Glutamatergic neuron (in vitro differentiated cells): ENCODE results near the gene WDR48. TPM values are rescaled to one million over a fixed set of nuclear protein-coding genes. Genes with fewer than 3 reads are reported as not detected.

Experiments
- DNase-seq: peaks from one replicate; pipeline ENCODE4 v3.0.0; 2022
- H3K27ac Mint-ChIP-seq: one replicate; pipeline ENCODE4 v1.8.0; 2020; ENCODE audit warnings: mild to moderate bottlenecking, mixed read lengths, inconsistent platforms; ENCODE audit not compliant: unreplicated experiment
- H3K27me3 Mint-ChIP-seq: one replicate; pipeline ENCODE4 v1.8.0; 2020; ENCODE audit warnings: mild to moderate bottlenecking, moderate library complexity, mixed read lengths, inconsistent platforms; ENCODE audit not compliant: unreplicated experiment
- H3K36me3 Mint-ChIP-seq: one replicate; pipeline ENCODE4 v1.8.0; 2020; ENCODE audit warnings: mild to moderate bottlenecking, mixed read lengths, inconsistent platforms; ENCODE audit not compliant: unreplicated experiment
- H3K4me1 Mint-ChIP-seq: one replicate; pipeline ENCODE4 v1.8.0; 2020; ENCODE audit warnings: mild to moderate bottlenecking, low read depth, mixed read lengths, inconsistent platforms; ENCODE audit not compliant: unreplicated experiment
- H3K4me3 Mint-ChIP-seq: one replicate; pipeline ENCODE4 v1.8.0; 2020; ENCODE audit warnings: mild to moderate bottlenecking, mixed read lengths, inconsistent platforms; ENCODE audit not compliant: unreplicated experiment
- H3K9me3 Mint-ChIP-seq: one replicate; pipeline ENCODE4 v1.8.0; 2020; ENCODE audit warnings: mild to moderate bottlenecking, moderate library complexity, mixed read lengths, inconsistent platforms; ENCODE audit not compliant: unreplicated experiment
- CTCF ChIP-seq: fragments of 200-600 bp; sonication (generic); IDR thresholded peaks from one replicate; pipeline ENCODE4 v1.5.0; 2021; ENCODE audit not compliant: partially characterized antibody, unreplicated experiment
- total RNA-seq: library from RNA; stranded (reverse); fragmentation: NEBNext Ultra II Directional; extraction: Animal tissue kit (Norgen Biotek cat#: 25700); gene quantifications from one replicate; pipeline ENCODE4 v1.2.1, GENCODE V29; 2021; ENCODE audit not compliant: unreplicated experiment

Gene WDR48
- total RNA-seq, 1 donor from 2014 or later: 64.3 TPM

- no peak for TF ChIP-seq CTCF
- Mint-ChIP-seq H3K27ac (no peak overlapping the region), H3K36me3 (peaks cover 4% of the 10 kb centered on the region), H3K4me3 (no peak overlapping the region), H3K9me3 (peaks cover 13% of the 10 kb centered on the region), H3K4me1 (peaks cover 17% of the 10 kb centered on the region), H3K27me3 (peaks cover 9% of the 10 kb centered on the region)
- no peak for DNase-seq
Observed at GRCh38 chr3:39110041-39110639, 58.3 kb downstream of the WDR48 start.

GRCh38 chr3:39112113-39112512, 60.3 kb downstream of the WDR48 start:
- no peak for DNase-seq
- Mint-ChIP-seq H3K9me3 (peaks cover 7% of the 10 kb centered on the region), H3K27ac (no peak overlapping the region), H3K27me3 (peaks cover 7% of the 10 kb centered on the region), H3K4me3 (no peak overlapping the region), H3K36me3 (peaks cover 4% of the 10 kb centered on the region), H3K4me1 (peaks cover 10% of the 10 kb centered on the region)
- TF ChIP-seq CTCF: no peak

- peaks cover 6% of the 10 kb centered on the region for H3K9me3 Mint-ChIP-seq
- peaks cover 10% of the 10 kb centered on the region for H3K4me1 Mint-ChIP-seq
- TF ChIP-seq CTCF: no peak
- no peak overlapping the region for H3K27ac Mint-ChIP-seq
- DNase-seq: no peak
- peaks cover 4% of the 10 kb centered on the region for H3K36me3 Mint-ChIP-seq
- peaks cover 7% of the 10 kb centered on the region for H3K27me3 Mint-ChIP-seq
- H3K4me3 Mint-ChIP-seq: no peak overlapping the region
Observed at GRCh38 chr3:39112535-39112934, 60.7 kb downstream of the WDR48 start.

GRCh38 chr3:39113291-39113690, 61.5 kb downstream of the WDR48 start:
- TF ChIP-seq CTCF: no peak
- DNase-seq: no peak
- peaks cover 5% of the 10 kb centered on the region for H3K27me3 Mint-ChIP-seq
- H3K4me1 Mint-ChIP-seq: peaks cover 5% of the 10 kb centered on the region
- H3K36me3 Mint-ChIP-seq: peaks cover 4% of the 10 kb centered on the region
- H3K27ac Mint-ChIP-seq: no peak overlapping the region
- H3K9me3 Mint-ChIP-seq: no peaks in the 10 kb centered on the region
- no peak overlapping the region for H3K4me3 Mint-ChIP-seq

- no peak for TF ChIP-seq CTCF
- Mint-ChIP-seq H3K36me3 (peaks cover 4% of the 10 kb centered on the region), H3K9me3 (no peaks in the 10 kb centered on the region), H3K27me3 (peaks cover 5% of the 10 kb centered on the region), H3K4me3 (no peak overlapping the region), H3K27ac (no peak overlapping the region), H3K4me1 (no peaks in the 10 kb centered on the region)
- DNase-seq: no peak
Observed at GRCh38 chr3:39114456-39114855, 62.6 kb downstream of the WDR48 start.
